ENCODE data around the gene EEF1G. TPM values are rescaled to one million over a fixed set of nuclear protein-coding genes. Genes with fewer than 3 reads are reported as not detected.

EEF1G gene
- total RNA-seq, 1 donor from 2014 or later: 1,298 TPM

DNA sequence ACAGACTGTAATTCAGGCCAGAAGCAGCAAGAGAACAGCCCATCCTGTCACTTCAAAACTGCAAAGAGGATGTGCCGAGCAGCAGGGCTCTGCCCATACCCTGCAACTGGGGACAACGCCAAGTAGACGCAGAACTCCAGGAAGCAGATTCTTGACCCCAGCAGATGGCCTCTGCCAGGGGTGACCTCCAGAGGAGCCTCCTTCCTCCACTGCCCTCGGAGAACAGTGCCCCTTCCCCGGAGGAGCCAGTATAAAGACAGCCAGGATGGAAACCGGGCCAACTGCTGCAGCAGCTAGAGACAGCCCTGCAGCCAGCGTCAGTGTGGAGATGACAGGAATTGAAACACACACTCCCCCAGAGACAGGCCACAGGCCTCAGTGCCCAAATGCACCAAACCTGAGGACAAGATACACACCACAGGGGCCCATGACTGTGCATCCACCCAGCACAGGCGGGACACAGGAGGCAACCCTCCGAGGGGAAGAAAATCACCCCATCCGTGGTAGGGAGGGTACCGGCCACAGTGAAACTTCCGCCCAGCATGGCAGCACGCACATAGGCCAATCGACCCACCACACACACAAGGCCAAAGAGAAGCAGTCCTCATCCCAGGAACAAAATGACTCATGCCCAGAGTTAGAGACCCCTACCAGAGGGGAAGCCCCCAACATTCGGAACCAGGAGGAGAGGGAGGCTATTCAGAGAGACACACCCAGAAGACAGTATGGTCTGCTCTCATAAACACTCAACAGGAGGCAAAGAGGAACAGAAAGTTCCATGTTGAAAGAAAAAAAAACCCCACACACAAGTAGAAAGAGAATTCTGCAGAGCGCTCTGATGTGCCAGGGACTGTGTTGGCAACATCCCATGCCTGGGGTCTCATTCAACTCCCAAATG lies 32.6 kb downstream of the EEF1G start:
- H4K20me1 ChIP-seq (ENCODE audit: insufficient read depth, low read length): peaks cover 90% of the 10 kb centered on the region
- no peaks in the 10 kb centered on the region for H3K36me3 ChIP-seq (ENCODE audit: insufficient read depth, low read length)
- no peaks in the 10 kb centered on the region for H3K27me3 ChIP-seq (ENCODE audit: insufficient read depth, low read length)
- peak overlapping the region; percentile 21 for H3K27ac ChIP-seq (ENCODE audit: low read depth, low read length)
- H3K9ac ChIP-seq (ENCODE audit: low read length): peak overlapping the region; percentile 91
- Mint-ChIP-seq H3K4me3 (ENCODE audit: unreplicated experiment) (peak overlapping the region; percentile 94), H3K36me3 (ENCODE audit: low read depth, unreplicated experiment) (peaks cover 4% of the 10 kb centered on the region), H3K9me3 (ENCODE audit: unreplicated experiment) (no peaks in the 10 kb centered on the region), H3K27ac (ENCODE audit: unreplicated experiment) (no peak overlapping the region), H3K27me3 (ENCODE audit: low read depth, unreplicated experiment) (no peaks in the 10 kb centered on the region), H3K4me1 (ENCODE audit: low read depth, unreplicated experiment) (peaks cover 57% of the 10 kb centered on the region)
- no peaks in the 10 kb centered on the region for H3K9me3 ChIP-seq (ENCODE audit: insufficient read depth, low read depth, low read length)
- peak overlapping the region; percentile 90 for H3K4me2 ChIP-seq (ENCODE audit: low read length)
- FAIRE-seq (no peak), DNase-seq (ENCODE audit: low read depth) (no peak)
- TF ChIP-seq, protein P1, sequence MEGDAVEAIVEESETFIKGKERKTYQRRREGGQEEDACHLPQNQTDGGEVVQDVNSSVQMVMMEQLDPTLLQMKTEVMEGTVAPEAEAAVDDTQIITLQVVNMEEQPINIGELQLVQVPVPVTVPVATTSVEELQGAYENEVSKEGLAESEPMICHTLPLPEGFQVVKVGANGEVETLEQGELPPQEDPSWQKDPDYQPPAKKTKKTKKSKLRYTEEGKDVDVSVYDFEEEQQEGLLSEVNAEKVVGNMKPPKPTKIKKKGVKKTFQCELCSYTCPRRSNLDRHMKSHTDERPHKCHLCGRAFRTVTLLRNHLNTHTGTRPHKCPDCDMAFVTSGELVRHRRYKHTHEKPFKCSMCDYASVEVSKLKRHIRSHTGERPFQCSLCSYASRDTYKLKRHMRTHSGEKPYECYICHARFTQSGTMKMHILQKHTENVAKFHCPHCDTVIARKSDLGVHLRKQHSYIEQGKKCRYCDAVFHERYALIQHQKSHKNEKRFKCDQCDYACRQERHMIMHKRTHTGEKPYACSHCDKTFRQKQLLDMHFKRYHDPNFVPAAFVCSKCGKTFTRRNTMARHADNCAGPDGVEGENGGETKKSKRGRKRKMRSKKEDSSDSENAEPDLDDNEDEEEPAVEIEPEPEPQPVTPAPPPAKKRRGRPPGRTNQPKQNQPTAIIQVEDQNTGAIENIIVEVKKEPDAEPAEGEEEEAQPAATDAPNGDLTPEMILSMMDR (IDR thresholded peaks at IDR 0.05; ENCODE audit: insufficient read depth, low read depth, low read length): no peak
- TF ChIP-seq EZH2 (IDR thresholded peaks at IDR 0.05; ENCODE audit: insufficient read depth, low read length): no peak
- peaks cover 99% of the 10 kb centered on the region for H3K79me2 ChIP-seq (ENCODE audit: insufficient read depth, low read length)
- no peak overlapping the region for H2AFZ ChIP-seq (ENCODE audit: low read depth, low read length)
- peak overlapping the region; percentile 35 for H3K4me3 ChIP-seq (ENCODE audit: insufficient read depth, low read depth, low read length)
- H3K4me1 ChIP-seq (ENCODE audit: insufficient read depth, low read length): peaks cover 58% of the 10 kb centered on the region

DNA sequence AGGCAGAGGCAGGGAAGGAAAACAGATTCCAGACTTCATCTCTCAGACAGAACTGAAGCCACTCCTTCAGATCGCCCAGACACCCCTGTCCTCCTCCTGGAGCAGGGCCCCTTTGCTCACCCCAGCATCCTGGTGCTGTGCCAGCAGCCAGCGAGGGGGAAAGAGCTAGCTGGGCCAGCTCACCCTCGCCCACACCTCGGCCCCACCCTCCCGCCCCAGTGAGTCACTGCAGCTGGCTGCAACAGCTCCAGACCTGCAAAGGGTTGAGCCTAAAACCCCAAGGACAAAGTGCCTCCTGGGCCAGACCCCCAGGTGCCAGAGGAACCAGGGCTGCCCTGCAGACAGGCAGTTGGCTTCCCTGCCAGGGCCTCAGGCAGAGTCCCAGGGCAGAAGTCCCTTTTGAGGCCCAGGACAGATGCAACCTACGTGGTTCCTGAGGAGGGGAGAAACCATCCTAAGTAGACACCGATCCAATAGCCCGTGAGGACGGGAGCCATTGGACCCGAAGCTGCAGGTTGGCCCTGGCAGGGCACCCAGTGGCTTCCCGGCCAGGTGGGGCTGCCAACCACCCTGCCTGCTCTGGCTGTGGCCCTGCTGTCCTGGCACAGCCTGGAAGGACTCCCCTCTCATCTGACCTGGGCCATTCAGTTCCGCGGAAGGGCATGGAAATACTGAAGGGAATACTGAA lies 34.3 kb downstream of the EEF1G start:
- Histone ChIP-seq H3K9me3 (ENCODE audit: insufficient read depth, low read depth, low read length) (no peaks in the 10 kb centered on the region), H3K4me1 (ENCODE audit: insufficient read depth, low read length) (peaks cover 58% of the 10 kb centered on the region), H3K27ac (ENCODE audit: low read depth, low read length) (peak overlapping the region; percentile 75), H3K27me3 (ENCODE audit: insufficient read depth, low read length) (no peaks in the 10 kb centered on the region), H3K4me2 (ENCODE audit: low read length) (peak overlapping the region; percentile 86), H4K20me1 (ENCODE audit: insufficient read depth, low read length) (peaks cover 96% of the 10 kb centered on the region), H3K9ac (ENCODE audit: low read length) (peak overlapping the region; percentile 61), H2AFZ (ENCODE audit: low read depth, low read length) (no peak overlapping the region), H3K4me3 (ENCODE audit: insufficient read depth, low read depth, low read length) (peak overlapping the region; percentile 48), H3K79me2 (ENCODE audit: insufficient read depth, low read length) (peaks cover 99% of the 10 kb centered on the region), H3K36me3 (ENCODE audit: insufficient read depth, low read length) (peaks cover 8% of the 10 kb centered on the region)
- Mint-ChIP-seq H3K36me3 (ENCODE audit: low read depth, unreplicated experiment) (peaks cover 14% of the 10 kb centered on the region), H3K4me1 (ENCODE audit: low read depth, unreplicated experiment) (peaks cover 60% of the 10 kb centered on the region), H3K9me3 (ENCODE audit: unreplicated experiment) (no peaks in the 10 kb centered on the region), H3K27ac (ENCODE audit: unreplicated experiment) (no peak overlapping the region), H3K27me3 (ENCODE audit: low read depth, unreplicated experiment) (no peaks in the 10 kb centered on the region), H3K4me3 (ENCODE audit: unreplicated experiment) (peak overlapping the region; percentile 50)
- FAIRE-seq (no peak), DNase-seq (ENCODE audit: low read depth) (peak; percentile 90)
- no peak for TF ChIP-seq EZH2 (IDR thresholded peaks at IDR 0.05; ENCODE audit: insufficient read depth, low read length)
- TF ChIP-seq, protein P1 (IDR thresholded peaks at IDR 0.05; ENCODE audit: insufficient read depth, low read depth, low read length): no peak
